ENCODE measurements around the gene EEIG1.

The EEIG1 gene

GRCh38 chr9:127967151-127967809, 13.5 kb downstream of the EEIG1 start:
- TF ChIP-seq, protein P1, sequence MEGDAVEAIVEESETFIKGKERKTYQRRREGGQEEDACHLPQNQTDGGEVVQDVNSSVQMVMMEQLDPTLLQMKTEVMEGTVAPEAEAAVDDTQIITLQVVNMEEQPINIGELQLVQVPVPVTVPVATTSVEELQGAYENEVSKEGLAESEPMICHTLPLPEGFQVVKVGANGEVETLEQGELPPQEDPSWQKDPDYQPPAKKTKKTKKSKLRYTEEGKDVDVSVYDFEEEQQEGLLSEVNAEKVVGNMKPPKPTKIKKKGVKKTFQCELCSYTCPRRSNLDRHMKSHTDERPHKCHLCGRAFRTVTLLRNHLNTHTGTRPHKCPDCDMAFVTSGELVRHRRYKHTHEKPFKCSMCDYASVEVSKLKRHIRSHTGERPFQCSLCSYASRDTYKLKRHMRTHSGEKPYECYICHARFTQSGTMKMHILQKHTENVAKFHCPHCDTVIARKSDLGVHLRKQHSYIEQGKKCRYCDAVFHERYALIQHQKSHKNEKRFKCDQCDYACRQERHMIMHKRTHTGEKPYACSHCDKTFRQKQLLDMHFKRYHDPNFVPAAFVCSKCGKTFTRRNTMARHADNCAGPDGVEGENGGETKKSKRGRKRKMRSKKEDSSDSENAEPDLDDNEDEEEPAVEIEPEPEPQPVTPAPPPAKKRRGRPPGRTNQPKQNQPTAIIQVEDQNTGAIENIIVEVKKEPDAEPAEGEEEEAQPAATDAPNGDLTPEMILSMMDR (IDR thresholded peaks at IDR 0.05; ENCODE audit: unreplicated experiment in 3 of 3): no peak
- Mint-ChIP-seq H3K27me3 (ENCODE audit: low read depth) (no peaks in the 10 kb centered on the region), H3K9me3 (no peaks in the 10 kb centered on the region), H3K36me3 (ENCODE audit: low read depth) (no peaks in the 10 kb centered on the region), H3K4me3 (no peak overlapping the region), H3K27ac (peak overlapping the region; percentile 94 to 95 (median 95)), H3K4me1 (peaks cover 76% of the 10 kb centered on the region)

DNA sequence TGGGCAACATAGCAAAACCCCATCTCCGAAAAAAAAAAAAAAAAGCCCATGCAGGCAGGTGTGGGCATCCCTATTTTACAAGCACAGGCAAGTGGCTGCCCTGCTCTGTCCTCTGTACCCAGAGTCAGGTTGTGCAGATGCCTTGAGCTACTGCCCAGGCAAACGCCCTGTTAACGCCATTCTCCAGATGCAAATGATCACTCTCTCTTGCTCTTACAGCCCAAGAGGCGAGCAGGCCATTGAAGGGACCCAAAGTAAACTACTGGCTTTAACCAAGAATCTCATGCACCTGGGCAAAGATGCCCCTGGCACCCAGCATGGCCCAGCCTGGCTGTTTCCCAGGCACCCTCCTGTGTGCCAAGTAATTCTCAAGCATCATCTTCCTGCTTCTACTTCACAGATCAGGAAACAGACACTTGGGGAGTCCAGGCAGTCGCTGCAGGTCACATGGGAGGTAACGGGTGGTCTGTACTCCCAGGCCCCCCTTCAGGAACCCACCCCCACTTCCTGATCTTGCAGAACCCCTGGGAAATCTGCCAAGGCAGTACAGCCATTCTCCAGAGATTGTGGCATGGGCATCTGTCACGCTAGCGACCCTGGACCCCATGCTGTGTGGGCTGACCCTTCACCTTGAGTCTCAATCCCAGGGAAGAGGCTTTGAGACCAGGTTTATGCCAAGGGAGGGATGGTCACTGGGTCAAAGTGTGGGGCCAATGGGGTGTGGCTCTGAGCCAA, 14.2 kb downstream of the EEIG1 start:
- H3K36me3 Mint-ChIP-seq (ENCODE audit: low read depth): peaks cover under 1% of the 10 kb centered on the region
- H3K4me1 Mint-ChIP-seq: peaks cover 76% of the 10 kb centered on the region
- H3K9me3 Mint-ChIP-seq: no peaks in the 10 kb centered on the region
- TF ChIP-seq, protein P1 (IDR thresholded peaks at IDR 0.05; ENCODE audit: unreplicated experiment in 3 of 3): no peak
- no peaks in the 10 kb centered on the region for H3K27me3 Mint-ChIP-seq (ENCODE audit: low read depth)
- no peak overlapping the region for H3K4me3 Mint-ChIP-seq
- peak overlapping the region; percentile 94 to 95 (median 95) for H3K27ac Mint-ChIP-seq

DNA sequence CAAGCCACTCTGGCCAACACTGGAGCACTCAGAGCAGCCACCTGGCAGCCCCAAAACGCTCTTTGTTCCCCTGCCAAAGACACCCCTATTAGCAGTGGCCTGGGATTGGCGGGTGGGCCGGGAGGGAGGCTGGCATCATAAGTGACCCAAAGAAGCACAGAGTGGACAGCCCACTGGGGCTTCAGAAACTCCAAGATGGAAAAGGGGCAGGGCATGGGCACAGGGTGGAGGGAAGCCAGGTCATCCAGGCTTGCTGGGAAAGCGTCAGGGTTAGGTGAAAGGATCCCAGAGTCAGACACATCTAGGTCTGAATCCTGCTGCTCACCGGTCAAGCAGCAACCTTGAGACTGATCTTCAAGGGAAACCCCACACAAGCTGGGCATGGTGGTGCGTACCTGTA, 14.8 kb downstream of the EEIG1 start:
- Mint-ChIP-seq H3K4me3 (peak overlapping the region in 2 of 3 experiments; percentile 42 to 48), H3K27me3 (ENCODE audit: low read depth) (no peaks in the 10 kb centered on the region), H3K9me3 (no peaks in the 10 kb centered on the region), H3K36me3 (ENCODE audit: low read depth) (peaks cover 3% of the 10 kb centered on the region), H3K27ac (peak overlapping the region; percentile 94 to 95 (median 95)), H3K4me1 (peaks cover 73% of the 10 kb centered on the region)
- TF ChIP-seq, protein P1 (IDR thresholded peaks at IDR 0.05; ENCODE audit: unreplicated experiment in 3 of 3): no peak

- H3K4me1 Mint-ChIP-seq: peaks cover 72% of the 10 kb centered on the region
- H3K36me3 Mint-ChIP-seq (ENCODE audit: low read depth): peaks cover 7% of the 10 kb centered on the region
- H3K9me3 Mint-ChIP-seq: no peaks in the 10 kb centered on the region
- H3K27me3 Mint-ChIP-seq (ENCODE audit: low read depth): no peaks in the 10 kb centered on the region
- peak overlapping the region; percentile 61 to 94 (median 91) for H3K27ac Mint-ChIP-seq
- TF ChIP-seq, protein P1 (IDR thresholded peaks at IDR 0.05; ENCODE audit: unreplicated experiment in 3 of 3): no peak
- H3K4me3 Mint-ChIP-seq: peak overlapping the region in 1 of 3 experiments; percentile 25
These were observed 17.3 kb downstream of the EEIG1 start for GRCh38 chr9:127963359-127964064.

DNA sequence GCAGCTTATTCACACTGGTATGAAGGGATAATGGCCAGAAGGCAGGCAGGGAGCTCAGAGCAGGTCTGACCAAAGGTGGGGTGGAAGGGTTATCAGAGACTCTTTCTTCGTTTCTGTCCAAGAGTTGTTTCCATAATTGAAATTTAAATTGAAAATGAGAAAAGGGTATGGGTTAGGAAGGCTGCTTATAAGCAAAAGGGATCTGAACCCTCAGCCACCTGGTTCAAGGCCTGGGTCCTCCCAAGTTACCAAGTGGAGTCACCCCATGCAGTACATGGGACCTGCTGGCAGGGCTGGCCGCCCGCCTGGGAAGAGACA, 17.8 kb downstream of the EEIG1 start:
- no peaks in the 10 kb centered on the region for H3K9me3 Mint-ChIP-seq
- H3K4me3 Mint-ChIP-seq: no peak overlapping the region
- H3K27me3 Mint-ChIP-seq (ENCODE audit: low read depth): no peaks in the 10 kb centered on the region
- TF ChIP-seq, protein P1 (IDR thresholded peaks at IDR 0.05; ENCODE audit: unreplicated experiment in 3 of 3): no peak
- peaks cover 67% of the 10 kb centered on the region for H3K4me1 Mint-ChIP-seq
- H3K27ac Mint-ChIP-seq: peak overlapping the region; percentile 61 to 94 (median 91)
- peaks cover 8% of the 10 kb centered on the region for H3K36me3 Mint-ChIP-seq (ENCODE audit: low read depth)
